Suprapubic skin (tissue), 3 donors: ENCODE data around the gene ADAMTS2.

ENCODE experiments used
- CTCF ChIP-seq, 2 donors: fragments of 200-600 bp in 1 of 2; fragments of 450-650 bp in 1 of 2; sonication (generic) in 1 of 2; IDR thresholded peaks; one replicate each; pipeline ENCODE4 v1.5.1; 2016 to 2019; ENCODE audit warnings: antibody characterized with exemption in 2 of 2, mild to moderate bottlenecking in 1 of 2, moderate library complexity in 1 of 2
- POLR2A ChIP-seq, 2 donors: fragments of 450-650 bp; IDR thresholded peaks; one replicate each; pipeline ENCODE4 v1.6.1; 2017; ENCODE audit warnings: antibody characterized with exemption in 2 of 2, mild to moderate bottlenecking in 2 of 2, moderate library complexity in 2 of 2

DNA sequence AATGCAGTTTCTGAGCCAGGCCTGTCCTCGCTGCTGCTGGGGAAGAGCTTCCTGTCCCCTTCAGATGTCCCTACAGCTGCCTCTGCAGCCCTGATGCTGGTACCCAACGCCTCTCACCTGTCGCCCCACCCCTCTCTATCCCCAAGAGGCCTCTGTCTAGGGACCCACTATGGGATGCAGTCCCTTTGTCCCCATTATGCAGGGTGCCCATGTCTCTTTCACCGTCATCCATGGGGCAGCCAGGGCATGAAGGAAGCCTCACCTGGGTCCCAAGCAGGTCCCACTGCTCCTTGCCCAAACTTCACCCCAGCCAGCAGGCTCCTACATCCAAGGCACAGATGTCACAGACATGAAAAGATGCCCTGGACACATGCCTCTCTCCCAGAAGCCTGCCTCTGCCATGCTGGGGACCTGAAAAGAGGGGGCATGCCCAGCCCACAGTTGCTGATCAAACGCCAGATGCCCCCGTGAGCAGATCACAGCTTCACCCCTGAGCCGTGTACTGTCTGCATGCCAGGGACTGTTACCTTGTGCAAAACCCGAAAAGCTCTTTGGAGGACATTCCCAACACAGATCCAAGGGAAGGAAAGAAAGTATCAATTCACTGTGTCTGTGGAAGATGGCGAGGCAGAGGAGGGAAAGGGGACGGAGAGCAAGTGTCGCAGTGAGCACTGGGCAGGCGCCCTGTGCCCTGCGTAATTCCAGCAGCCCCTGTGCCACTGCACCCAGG, 81.0 kb downstream of the ADAMTS2 start:
- TF ChIP-seq POLR2A (IDR thresholded peaks at IDR 0.05) = no peak
- no peak for TF ChIP-seq CTCF (IDR thresholded peaks at IDR 0.05)
